ENCODE data around the gene SLC36A3.
"Not testable (repeated sequence)": the region's sequence is repeated elsewhere in the genome, so short reads cannot be mapped to it uniquely, and the experiment has no call there.

Gene SLC36A3

GRCh38 chr5:151257731-151258181 is 45.8 kb downstream of the SLC36A3 start:
- Histone ChIP-seq H3K27ac (no peak overlapping the region), H3K9ac (no peak overlapping the region), H3K4me2 (no peak overlapping the region), H4K20me1 (ENCODE audit: insufficient read depth) (no peaks in the 10 kb centered on the region), H3K27me3 (ENCODE audit: insufficient read depth, low read depth) (no peaks in the 10 kb centered on the region), H3K4me3 (IDR thresholded peaks at IDR 0.05; ENCODE audit: insufficient read depth, low read depth, low read length) (no peak overlapping the region), H3K4me1 (ENCODE audit: low read depth, poor library complexity, severe bottlenecking) (no peaks in the 10 kb centered on the region), H2AFZ (ENCODE audit: low read depth) (no peak overlapping the region), H3K79me2 (ENCODE audit: insufficient read depth, low read depth) (no peaks in the 10 kb centered on the region), H3K36me3 (ENCODE audit: insufficient read depth) (no peaks in the 10 kb centered on the region)
- no peak for TF ChIP-seq CTCF (conservative IDR thresholded peaks at IDR 0.05; ENCODE audit: low read depth, low read length)

- no peak for TF ChIP-seq CTCF (conservative IDR thresholded peaks at IDR 0.05; ENCODE audit: low read depth, low read length)
- Histone ChIP-seq H3K27me3 (ENCODE audit: insufficient read depth, low read depth) (no peaks in the 10 kb centered on the region), H4K20me1 (ENCODE audit: insufficient read depth) (no peaks in the 10 kb centered on the region), H3K4me3 (IDR thresholded peaks at IDR 0.05; ENCODE audit: insufficient read depth, low read depth, low read length) (no peak overlapping the region), H3K9ac (no peak overlapping the region), H3K27ac (no peak overlapping the region), H2AFZ (ENCODE audit: low read depth) (no peak overlapping the region), H3K4me2 (no peak overlapping the region), H3K79me2 (ENCODE audit: insufficient read depth, low read depth) (no peaks in the 10 kb centered on the region), H3K36me3 (ENCODE audit: insufficient read depth) (no peaks in the 10 kb centered on the region), H3K4me1 (ENCODE audit: low read depth, poor library complexity, severe bottlenecking) (peaks cover 4% of the 10 kb centered on the region)
Observed at GRCh38 chr5:151255621-151256286, 47.8 kb downstream of the SLC36A3 start.

GRCh38 chr5:151254990-151255389 is 48.6 kb downstream of the SLC36A3 start:
- H3K9ac ChIP-seq: not testable (repeated sequence)

GRCh38 chr5:151254556-151254955 is 49.0 kb downstream of the SLC36A3 start:
- no peak overlapping the region for H3K27ac ChIP-seq
- no peak overlapping the region for H3K4me2 ChIP-seq
- no peaks in the 10 kb centered on the region for H3K36me3 ChIP-seq (ENCODE audit: insufficient read depth)
- no peaks in the 10 kb centered on the region for H4K20me1 ChIP-seq (ENCODE audit: insufficient read depth)
- H3K79me2 ChIP-seq (ENCODE audit: insufficient read depth, low read depth): no peaks in the 10 kb centered on the region
- H3K9ac ChIP-seq: no peak overlapping the region
- no peak for TF ChIP-seq CTCF (conservative IDR thresholded peaks at IDR 0.05; ENCODE audit: low read depth, low read length)
- peaks cover 4% of the 10 kb centered on the region for H3K4me1 ChIP-seq (ENCODE audit: low read depth, poor library complexity, severe bottlenecking)
- H2AFZ ChIP-seq (ENCODE audit: low read depth): no peak overlapping the region
- H3K27me3 ChIP-seq (ENCODE audit: insufficient read depth, low read depth): no peaks in the 10 kb centered on the region
- H3K4me3 ChIP-seq (IDR thresholded peaks at IDR 0.05; ENCODE audit: insufficient read depth, low read depth, low read length): no peak overlapping the region

More at GRCh38 chr5:151254990-151255389, 48.6 kb downstream of the SLC36A3 start:
- H3K36me3 ChIP-seq (ENCODE audit: insufficient read depth); H3K79me2 ChIP-seq (ENCODE audit: insufficient read depth, low read depth); H3K4me3 ChIP-seq (IDR thresholded peaks at IDR 0.05; ENCODE audit: insufficient read depth, low read depth, low read length); H3K27ac ChIP-seq; H3K27me3 ChIP-seq (ENCODE audit: insufficient read depth, low read depth); H4K20me1 ChIP-seq (ENCODE audit: insufficient read depth); H2AFZ ChIP-seq (ENCODE audit: low read depth); H3K4me1 ChIP-seq (ENCODE audit: low read depth, poor library complexity, severe bottlenecking); H3K4me2 ChIP-seq: not testable (repeated sequence)

- no peak overlapping the region for H3K9ac ChIP-seq
- peak overlapping the region; percentile 72 for H3K4me2 ChIP-seq
- peaks cover 4% of the 10 kb centered on the region for H3K4me1 ChIP-seq (ENCODE audit: low read depth, poor library complexity, severe bottlenecking)
- no peaks in the 10 kb centered on the region for H4K20me1 ChIP-seq (ENCODE audit: insufficient read depth)
- H3K27ac ChIP-seq: no peak overlapping the region
- H2AFZ ChIP-seq (ENCODE audit: low read depth): peak overlapping the region; percentile 82
- no peak overlapping the region for H3K4me3 ChIP-seq (IDR thresholded peaks at IDR 0.05; ENCODE audit: insufficient read depth, low read depth, low read length)
- H3K79me2 ChIP-seq (ENCODE audit: insufficient read depth, low read depth): no peaks in the 10 kb centered on the region
- no peak for TF ChIP-seq CTCF (conservative IDR thresholded peaks at IDR 0.05; ENCODE audit: low read depth, low read length)
- no peaks in the 10 kb centered on the region for H3K36me3 ChIP-seq (ENCODE audit: insufficient read depth)
- no peaks in the 10 kb centered on the region for H3K27me3 ChIP-seq (ENCODE audit: insufficient read depth, low read depth)
Observed at GRCh38 chr5:151253605-151253950, 50.0 kb downstream of the SLC36A3 start.

Measured in KMS-11 (cell line).